ENCODE data around the gene SLC25A1.

SLC25A1 gene

DNA sequence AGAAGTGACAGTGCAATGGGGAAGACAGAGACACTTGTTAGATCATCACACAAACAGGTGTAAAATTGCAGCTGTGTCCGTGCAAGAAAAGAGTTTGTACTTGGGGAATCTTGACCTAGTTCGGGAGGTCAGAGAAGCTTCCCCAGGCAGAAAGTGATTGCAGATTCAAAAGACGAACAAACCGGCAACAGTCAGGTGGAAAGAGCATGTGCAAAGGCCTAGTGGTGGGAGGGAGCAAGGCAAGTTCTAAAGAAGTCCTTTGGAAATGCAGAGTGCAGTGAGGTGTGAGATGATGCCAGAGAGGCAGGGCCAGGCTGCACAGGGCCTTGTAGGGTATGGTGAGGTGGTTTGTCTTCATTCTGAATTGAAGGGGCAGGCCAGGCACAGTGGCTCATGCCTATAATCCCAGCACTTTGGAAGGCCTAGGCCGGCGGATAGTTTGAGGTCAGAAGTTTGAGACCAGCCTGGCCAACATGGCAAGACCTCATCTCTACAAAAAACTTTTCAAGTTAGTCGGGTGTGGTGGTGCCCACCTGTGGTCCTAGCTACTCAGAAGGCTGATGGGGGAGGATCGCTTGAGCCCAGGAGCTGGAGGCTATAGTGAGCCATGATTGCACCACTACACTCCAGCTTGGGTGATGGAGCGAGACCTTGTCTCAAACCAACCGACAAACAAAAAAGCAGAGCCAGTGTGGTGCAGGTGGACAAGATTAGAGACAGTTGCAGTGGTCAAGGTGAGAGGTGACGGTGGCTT lies 32.1 kb downstream of the SLC25A1 start:
- Histone ChIP-seq H3K27me3 (ENCODE audit: control insufficient read depth, insufficient read depth, low read length) (peaks cover 57% of the 10 kb centered on the region), H3K27ac (ENCODE audit: low read depth, low read length) (no peak overlapping the region), H3K9me3 (ENCODE audit: control insufficient read depth, insufficient read depth, low read length) (no peaks in the 10 kb centered on the region), H3K36me3 (ENCODE audit: control insufficient read depth, insufficient read depth, low read length) (peaks cover 11% of the 10 kb centered on the region), H3K4me1 (ENCODE audit: control insufficient read depth, insufficient read depth, low read length) (no peaks in the 10 kb centered on the region; the same call in 1 of the 2 replicates), H3K9ac (ENCODE audit: low read depth, low read length) (no peak overlapping the region), H3K4me3 (ENCODE audit: low read depth, low read length) (no peak overlapping the region)

- peak overlapping the region; percentile 91 for H3K4me3 ChIP-seq (ENCODE audit: low read depth, low read length)
- H3K27ac ChIP-seq (ENCODE audit: low read depth, low read length): peak overlapping the region; percentile 57
These were observed 34.6 kb downstream of the SLC25A1 start for GRCh38 chr22:19143967-19144400.

GRCh38 chr22:19143212-19143611 lies 35.3 kb downstream of the SLC25A1 start:
- H3K4me3 ChIP-seq (ENCODE audit: low read depth, low read length): no peak overlapping the region
- H3K27ac ChIP-seq (ENCODE audit: low read depth, low read length): no peak overlapping the region
- H3K27me3 ChIP-seq (ENCODE audit: control insufficient read depth, insufficient read depth, low read length): peaks cover 26% of the 10 kb centered on the region
- peaks cover 43% of the 10 kb centered on the region for H3K36me3 ChIP-seq (ENCODE audit: control insufficient read depth, insufficient read depth, low read length)
- no peak overlapping the region for H3K9ac ChIP-seq (ENCODE audit: low read depth, low read length)
- no peaks in the 10 kb centered on the region for H3K9me3 ChIP-seq (ENCODE audit: control insufficient read depth, insufficient read depth, low read length)
- H3K4me1 ChIP-seq (ENCODE audit: control insufficient read depth, insufficient read depth, low read length): no peaks in the 10 kb centered on the region; the same call in 1 of the 2 replicates

More at GRCh38 chr22:19143967-19144400, 34.6 kb downstream of the SLC25A1 start:
- no peaks in the 10 kb centered on the region; the same call in 1 of the 2 replicates for H3K4me1 ChIP-seq (ENCODE audit: control insufficient read depth, insufficient read depth, low read length)
- peaks cover 33% of the 10 kb centered on the region for H3K27me3 ChIP-seq (ENCODE audit: control insufficient read depth, insufficient read depth, low read length)
- peak overlapping the region; percentile 67 for H3K9ac ChIP-seq (ENCODE audit: low read depth, low read length)
- no peaks in the 10 kb centered on the region for H3K9me3 ChIP-seq (ENCODE audit: control insufficient read depth, insufficient read depth, low read length)
- peaks cover 36% of the 10 kb centered on the region for H3K36me3 ChIP-seq (ENCODE audit: control insufficient read depth, insufficient read depth, low read length)

GRCh38 chr22:19142394-19142793 lies 36.1 kb downstream of the SLC25A1 start:
- Histone ChIP-seq H3K9ac (ENCODE audit: low read depth, low read length) (no peak overlapping the region), H3K27ac (ENCODE audit: low read depth, low read length) (no peak overlapping the region), H3K27me3 (ENCODE audit: control insufficient read depth, insufficient read depth, low read length) (peaks cover 18% of the 10 kb centered on the region), H3K9me3 (ENCODE audit: control insufficient read depth, insufficient read depth, low read length) (no peaks in the 10 kb centered on the region), H3K4me3 (ENCODE audit: low read depth, low read length) (no peak overlapping the region), H3K4me1 (ENCODE audit: control insufficient read depth, insufficient read depth, low read length) (no peaks in the 10 kb centered on the region; the same call in 1 of the 2 replicates), H3K36me3 (ENCODE audit: control insufficient read depth, insufficient read depth, low read length) (peaks cover 51% of the 10 kb centered on the region)

- H3K4me3 ChIP-seq (ENCODE audit: low read depth, low read length): no peak overlapping the region
- peaks cover 70% of the 10 kb centered on the region for H3K36me3 ChIP-seq (ENCODE audit: control insufficient read depth, insufficient read depth, low read length)
- H3K9ac ChIP-seq (ENCODE audit: low read depth, low read length): no peak overlapping the region
- H3K27me3 ChIP-seq (ENCODE audit: control insufficient read depth, insufficient read depth, low read length): no peaks in the 10 kb centered on the region
- no peaks in the 10 kb centered on the region for H3K9me3 ChIP-seq (ENCODE audit: control insufficient read depth, insufficient read depth, low read length)
- no peaks in the 10 kb centered on the region for H3K4me1 ChIP-seq (ENCODE audit: control insufficient read depth, insufficient read depth, low read length)
- no peak overlapping the region for H3K27ac ChIP-seq (ENCODE audit: low read depth, low read length)
These were observed 38.6 kb downstream of the SLC25A1 start for GRCh38 chr22:19139974-19140373.

- Histone ChIP-seq H3K9ac (ENCODE audit: low read depth, low read length) (no peak overlapping the region), H3K36me3 (ENCODE audit: control insufficient read depth, insufficient read depth, low read length) (peaks cover 80% of the 10 kb centered on the region), H3K4me1 (ENCODE audit: control insufficient read depth, insufficient read depth, low read length) (no peaks in the 10 kb centered on the region), H3K9me3 (ENCODE audit: control insufficient read depth, insufficient read depth, low read length) (no peaks in the 10 kb centered on the region), H3K27ac (ENCODE audit: low read depth, low read length) (no peak overlapping the region), H3K4me3 (ENCODE audit: low read depth, low read length) (no peak overlapping the region), H3K27me3 (ENCODE audit: control insufficient read depth, insufficient read depth, low read length) (no peaks in the 10 kb centered on the region)
These were observed 39.6 kb downstream of the SLC25A1 start for GRCh38 chr22:19139001-19139356.

DNA sequence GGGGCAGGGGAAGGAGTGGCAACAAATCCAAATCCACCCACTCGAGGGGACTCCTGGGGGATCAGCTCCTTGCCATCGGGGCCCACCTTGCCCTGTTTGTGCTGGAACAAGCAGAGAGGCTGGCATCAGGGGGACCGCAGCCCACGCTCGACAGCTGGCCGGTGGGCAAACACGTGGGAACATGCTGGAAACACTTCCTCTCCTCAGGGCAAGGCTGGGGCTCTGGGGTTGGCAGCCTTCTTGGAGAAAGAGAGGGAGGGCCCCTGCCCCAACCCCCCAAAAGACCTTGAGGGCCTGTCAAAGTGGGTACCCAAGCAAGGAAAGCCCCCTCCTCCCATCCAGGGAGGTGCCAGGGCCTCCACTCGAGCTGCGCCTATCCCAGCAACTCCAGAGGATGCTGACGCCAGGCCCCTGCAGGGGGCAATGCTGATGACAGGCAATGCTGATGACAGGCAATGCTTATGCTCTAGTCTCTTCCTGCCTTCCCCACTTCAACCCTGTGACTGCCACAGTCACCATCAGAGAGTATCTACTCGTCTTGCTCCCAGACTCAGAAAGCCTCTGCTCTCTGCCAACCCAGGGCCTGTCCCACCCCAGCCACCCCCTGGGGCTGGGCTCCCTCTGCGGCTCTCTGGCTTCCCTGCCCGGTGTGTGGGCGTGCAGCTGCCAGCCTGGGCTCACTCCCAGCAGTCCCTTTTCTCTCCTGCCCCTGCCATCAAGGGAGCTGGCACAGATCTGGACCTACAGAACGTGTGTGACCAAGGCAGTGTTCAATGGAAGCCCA lies 40.1 kb downstream of the SLC25A1 start:
- H3K9ac ChIP-seq (ENCODE audit: low read depth, low read length): no peak overlapping the region
- no peak overlapping the region for H3K4me3 ChIP-seq (ENCODE audit: low read depth, low read length)
- peaks cover 85% of the 10 kb centered on the region for H3K36me3 ChIP-seq (ENCODE audit: control insufficient read depth, insufficient read depth, low read length)

GRCh38 chr22:19137384-19138216 lies 40.9 kb downstream of the SLC25A1 start:
- Histone ChIP-seq H3K27me3 (ENCODE audit: control insufficient read depth, insufficient read depth, low read length) (no peaks in the 10 kb centered on the region), H3K9ac (ENCODE audit: low read depth, low read length) (no peak overlapping the region), H3K27ac (ENCODE audit: low read depth, low read length) (no peak overlapping the region), H3K4me1 (ENCODE audit: control insufficient read depth, insufficient read depth, low read length) (no peaks in the 10 kb centered on the region), H3K36me3 (ENCODE audit: control insufficient read depth, insufficient read depth, low read length) (peaks cover 92% of the 10 kb centered on the region), H3K4me3 (ENCODE audit: low read depth, low read length) (no peak overlapping the region), H3K9me3 (ENCODE audit: control insufficient read depth, insufficient read depth, low read length) (no peaks in the 10 kb centered on the region)

More for the DNA sequence above, 40.1 kb downstream of the SLC25A1 start:
- Histone ChIP-seq H3K27me3 (ENCODE audit: control insufficient read depth, insufficient read depth, low read length) (no peaks in the 10 kb centered on the region), H3K4me1 (ENCODE audit: control insufficient read depth, insufficient read depth, low read length) (no peaks in the 10 kb centered on the region), H3K27ac (ENCODE audit: low read depth, low read length) (no peak overlapping the region), H3K9me3 (ENCODE audit: control insufficient read depth, insufficient read depth, low read length) (no peaks in the 10 kb centered on the region)

DNA sequence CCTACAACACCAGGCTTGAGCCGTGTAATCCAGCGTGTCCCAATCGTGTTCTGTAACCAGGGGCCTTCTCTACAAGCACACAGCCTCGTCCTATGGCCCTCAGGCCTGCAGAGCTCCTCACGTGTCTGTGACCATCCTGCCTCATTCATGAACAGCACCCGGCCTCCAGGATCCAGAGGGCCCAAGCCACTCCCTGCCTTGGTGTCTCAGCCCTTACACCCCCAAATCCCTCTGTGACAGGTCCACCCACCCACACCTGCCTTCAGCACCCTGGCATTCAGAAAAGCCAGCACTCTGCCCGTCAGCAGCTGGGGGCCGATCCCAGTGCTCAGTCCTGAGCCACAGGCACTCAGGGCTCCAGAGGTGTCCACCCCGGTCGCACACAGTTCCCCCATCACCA lies 41.6 kb downstream of the SLC25A1 start:
- no peaks in the 10 kb centered on the region for H3K27me3 ChIP-seq (ENCODE audit: control insufficient read depth, insufficient read depth, low read length)
- H3K27ac ChIP-seq (ENCODE audit: low read depth, low read length): no peak overlapping the region
- H3K9ac ChIP-seq (ENCODE audit: low read depth, low read length): no peak overlapping the region
- H3K4me1 ChIP-seq (ENCODE audit: control insufficient read depth, insufficient read depth, low read length): no peaks in the 10 kb centered on the region
- no peak overlapping the region for H3K4me3 ChIP-seq (ENCODE audit: low read depth, low read length)
- H3K9me3 ChIP-seq (ENCODE audit: control insufficient read depth, insufficient read depth, low read length): no peaks in the 10 kb centered on the region
- H3K36me3 ChIP-seq (ENCODE audit: control insufficient read depth, insufficient read depth, low read length): peaks cover 86% of the 10 kb centered on the region

DNA sequence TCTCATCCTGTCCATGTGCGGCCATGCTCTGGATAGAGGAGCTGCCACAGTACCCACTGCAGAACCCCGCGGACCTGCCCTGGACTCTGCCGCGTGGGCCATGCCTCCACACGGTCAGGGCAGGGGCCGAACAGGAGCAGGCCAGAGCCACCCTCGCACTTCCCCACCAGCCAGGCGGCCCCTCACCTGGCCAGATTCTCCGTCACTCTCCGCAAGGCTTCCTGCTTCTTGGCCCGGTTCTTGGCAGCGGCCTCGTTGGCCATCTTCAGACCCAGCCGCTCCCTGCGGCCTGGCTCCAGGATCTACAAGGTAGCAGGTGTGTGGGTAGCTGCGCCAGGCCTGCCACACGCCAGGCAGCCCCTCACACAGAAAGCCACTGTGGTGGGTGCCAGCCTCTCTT lies 43.7 kb downstream of the SLC25A1 start:
- Histone ChIP-seq H3K27me3 (ENCODE audit: control insufficient read depth, insufficient read depth, low read length) (no peaks in the 10 kb centered on the region), H3K9me3 (ENCODE audit: control insufficient read depth, insufficient read depth, low read length) (no peaks in the 10 kb centered on the region), H3K36me3 (ENCODE audit: control insufficient read depth, insufficient read depth, low read length) (peaks cover 66% of the 10 kb centered on the region), H3K27ac (ENCODE audit: low read depth, low read length) (no peak overlapping the region), H3K4me3 (ENCODE audit: low read depth, low read length) (no peak overlapping the region), H3K4me1 (ENCODE audit: control insufficient read depth, insufficient read depth, low read length) (no peaks in the 10 kb centered on the region), H3K9ac (ENCODE audit: low read depth, low read length) (no peak overlapping the region)

Data from HUES48 (cell line).